CD4-positive, alpha-beta T cell treated with Interleukin-4 for 4 hours (primary cell): ENCODE data around the gene RIC3.

ENCODE experiments used
- DNase-seq: peaks from one replicate; pipeline ENCODE4 v3.0.0-alpha.2; 2020

RIC3 gene

GRCh38 chr11:8086001-8086479 lies 82.8 kb downstream of the RIC3 start:
- no peak for DNase-seq

GRCh38 chr11:8085011-8085645 lies 83.7 kb downstream of the RIC3 start:
- no peak for DNase-seq

- DNase-seq = no peak
These were observed 84.5 kb downstream of the RIC3 start for GRCh38 chr11:8084352-8084751.

- DNase-seq = no peak
These were observed 84.9 kb downstream of the RIC3 start for GRCh38 chr11:8083871-8084281.

GRCh38 chr11:8083088-8083395 lies 85.8 kb downstream of the RIC3 start:
- no peak for DNase-seq

GRCh38 chr11:8082391-8083087 lies 86.3 kb downstream of the RIC3 start:
- DNase-seq = no peak

GRCh38 chr11:8081591-8082250 lies 87.1 kb downstream of the RIC3 start:
- no peak for DNase-seq

GRCh38 chr11:8080674-8081590 lies 87.9 kb downstream of the RIC3 start, which contains the start of gene TUB:
TUB (plus strand) TSS chr11:8081211; CDS start chr11:8081511, 300 bp downstream.
- DNase-seq = no peak

GRCh38 chr11:8080069-8080670 lies 88.7 kb downstream of the RIC3 start:
- DNase-seq = no peak

- DNase-seq = no peak
These were observed 89.6 kb downstream of the RIC3 start for GRCh38 chr11:8079111-8079675.

- DNase-seq = no peak
These were observed 93.6 kb downstream of the RIC3 start for GRCh38 chr11:8075119-8075726.

GRCh38 chr11:8071616-8072581 lies 96.9 kb downstream of the RIC3 start:
- DNase-seq = no peak

- peak; percentile 7 for DNase-seq
These were observed 98.3 kb downstream of the RIC3 start for GRCh38 chr11:8070417-8071115.

GRCh38 chr11:8069771-8070170 lies 99.1 kb downstream of the RIC3 start:
- no peak for DNase-seq

GRCh38 chr11:8068605-8069221 lies 100.1 kb downstream of the RIC3 start:
- DNase-seq = no peak

- no peak for DNase-seq
These were observed 100.8 kb downstream of the RIC3 start for GRCh38 chr11:8067929-8068575.

GRCh38 chr11:8067567-8067928 lies 101.3 kb downstream of the RIC3 start:
- DNase-seq = no peak

GRCh38 chr11:8066911-8067455 lies 101.8 kb downstream of the RIC3 start:
- DNase-seq = no peak
